ENCODE results near the gene MAN2B2.

MAN2B2 gene

DNA sequence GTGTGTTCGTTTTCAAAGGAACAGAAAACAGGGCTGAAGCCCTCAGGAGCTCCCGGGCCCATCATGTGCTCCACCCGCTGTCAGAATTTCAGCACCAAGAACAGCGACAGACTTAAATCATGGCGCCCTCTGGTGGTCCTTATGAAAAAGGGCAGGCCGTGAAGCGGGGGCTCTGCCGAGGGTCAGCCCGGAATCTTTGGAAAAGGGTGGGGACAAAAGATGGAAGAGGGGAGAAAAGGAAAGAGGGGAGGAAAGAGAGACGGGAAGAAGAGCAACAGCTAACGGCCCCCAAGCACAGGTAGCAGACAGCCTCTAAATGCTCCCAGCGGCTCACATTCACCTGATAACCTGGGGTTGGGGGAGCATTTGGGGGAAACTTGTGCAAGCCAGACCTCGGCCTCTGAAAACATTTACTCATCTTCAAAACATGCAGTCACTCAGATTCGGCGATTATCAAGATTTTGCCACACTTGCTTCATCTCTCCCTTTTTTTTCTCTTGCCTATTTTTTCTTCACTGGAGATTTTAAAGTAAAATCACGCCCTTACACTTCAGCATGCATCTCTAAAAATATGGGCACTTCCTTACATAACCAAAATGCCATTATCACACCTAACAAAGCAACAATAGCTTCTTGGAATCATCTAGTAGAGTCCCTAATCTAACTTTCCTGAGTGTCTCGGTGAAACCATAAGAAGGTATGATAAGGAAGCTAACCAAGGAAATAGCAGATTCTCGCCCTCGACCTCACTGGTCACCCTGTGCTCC is 28.1 kb upstream of the MAN2B2 start:
- peak; percentile 86 for DNase-seq (ENCODE audit: low spot score)

DNA sequence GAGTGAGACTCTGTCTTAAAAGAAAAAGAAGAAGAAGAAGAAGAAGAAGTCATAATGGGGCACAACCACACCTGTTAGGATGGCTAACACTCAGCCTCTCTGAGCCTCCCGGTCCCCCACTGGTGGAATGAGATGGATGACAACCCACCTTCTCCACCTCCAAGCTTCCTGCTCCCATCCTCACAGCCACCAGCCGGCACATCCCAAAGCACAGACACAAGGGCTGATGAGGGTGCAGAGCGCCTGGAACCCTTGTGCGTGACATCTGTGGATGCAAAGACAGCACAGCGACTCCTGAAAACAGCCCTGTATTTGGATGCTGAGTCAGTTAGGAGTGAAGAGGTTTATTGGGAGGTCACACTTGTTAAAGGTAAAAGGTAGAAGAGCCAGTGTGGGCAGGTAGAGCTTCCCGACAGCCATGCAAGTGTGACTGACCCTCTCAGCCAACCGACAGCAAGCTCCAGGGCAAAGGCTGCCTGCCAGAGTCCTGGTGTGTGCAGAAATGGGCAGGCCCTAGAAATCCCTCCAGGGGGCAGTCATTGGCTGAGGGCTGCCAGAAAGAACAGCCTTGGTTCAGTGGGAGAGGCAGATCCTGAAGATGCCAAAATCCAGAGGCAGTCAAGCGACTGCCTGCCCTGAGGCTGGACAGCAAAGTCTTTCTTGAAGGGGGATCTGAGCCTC is 26.6 kb upstream of the MAN2B2 start:
- DNase-seq (ENCODE audit: low spot score): no peak

DNA sequence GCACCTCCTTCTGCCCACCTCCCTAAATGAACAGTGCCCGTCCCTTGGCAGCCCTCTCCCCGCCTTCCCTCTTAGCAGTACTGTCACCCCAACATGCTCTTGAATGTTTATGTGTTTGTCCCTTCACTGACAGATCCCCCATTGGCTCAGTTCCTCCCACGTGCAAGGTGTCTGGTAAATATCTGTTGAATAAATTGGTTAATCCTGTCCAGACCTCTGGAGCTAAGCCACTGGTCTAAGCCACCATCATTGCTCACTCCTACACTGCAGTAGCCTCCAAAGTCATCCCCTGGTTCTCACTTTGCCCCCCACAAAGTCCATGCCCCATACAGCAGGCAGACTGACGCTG is 26.1 kb upstream of the MAN2B2 start:
- DNase-seq (ENCODE audit: low spot score): no peak

DNA sequence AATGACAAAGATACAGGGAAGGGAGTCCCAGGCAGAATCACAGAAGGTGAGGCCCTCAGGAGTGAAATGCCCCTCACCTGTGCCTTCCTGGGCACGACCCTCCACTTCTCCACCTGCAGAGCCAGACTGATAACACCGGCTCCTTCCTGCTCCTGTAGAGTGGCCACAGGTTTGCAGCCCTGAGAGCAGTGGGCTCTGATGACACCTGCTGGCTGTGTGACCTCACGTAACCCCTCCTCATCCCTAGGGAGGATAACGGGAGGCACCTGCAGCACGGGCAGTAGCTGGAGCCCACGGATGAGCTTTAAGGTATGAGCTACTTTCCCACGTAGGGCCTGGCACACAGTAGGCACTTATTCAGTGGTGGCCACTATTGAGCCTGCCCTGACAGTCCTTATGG is 25.5 kb upstream of the MAN2B2 start:
- DNase-seq (ENCODE audit: low spot score): no peak

DNA sequence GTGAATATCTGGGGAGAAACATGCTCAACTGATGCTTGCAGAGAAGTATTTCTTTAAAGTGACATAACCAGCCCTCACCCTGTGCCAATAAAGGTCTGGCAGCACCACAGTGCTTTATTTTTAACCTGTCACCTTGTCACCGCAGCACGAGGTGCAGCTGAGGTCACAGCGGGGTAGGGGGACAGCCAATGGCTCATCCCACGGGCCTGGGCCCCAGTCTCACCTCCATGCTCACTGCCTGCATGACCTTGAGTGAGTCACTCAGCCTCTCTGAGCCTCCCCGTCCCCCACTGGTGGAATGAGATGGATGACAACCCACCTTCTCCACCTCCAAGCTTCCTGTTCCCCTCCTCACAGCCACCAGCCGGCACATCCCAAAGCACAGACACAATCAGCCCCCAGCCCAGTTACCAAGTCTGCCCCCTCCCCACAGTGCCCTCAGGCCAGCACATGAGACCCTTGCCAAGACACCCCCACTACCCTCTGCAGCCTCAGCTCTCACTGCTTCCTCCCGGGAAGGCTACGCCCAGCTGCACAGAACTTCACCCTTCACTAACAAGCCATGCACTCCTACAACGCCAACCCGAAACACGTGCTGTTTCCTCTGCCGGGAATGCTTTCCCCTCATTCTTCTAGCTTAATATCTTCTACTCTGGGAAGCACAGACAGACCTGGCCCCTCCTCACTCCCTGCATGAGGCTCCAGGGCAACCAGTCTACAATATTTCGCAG is 24.9 kb upstream of the MAN2B2 start:
- DNase-seq (ENCODE audit: low spot score): no peak

DNA sequence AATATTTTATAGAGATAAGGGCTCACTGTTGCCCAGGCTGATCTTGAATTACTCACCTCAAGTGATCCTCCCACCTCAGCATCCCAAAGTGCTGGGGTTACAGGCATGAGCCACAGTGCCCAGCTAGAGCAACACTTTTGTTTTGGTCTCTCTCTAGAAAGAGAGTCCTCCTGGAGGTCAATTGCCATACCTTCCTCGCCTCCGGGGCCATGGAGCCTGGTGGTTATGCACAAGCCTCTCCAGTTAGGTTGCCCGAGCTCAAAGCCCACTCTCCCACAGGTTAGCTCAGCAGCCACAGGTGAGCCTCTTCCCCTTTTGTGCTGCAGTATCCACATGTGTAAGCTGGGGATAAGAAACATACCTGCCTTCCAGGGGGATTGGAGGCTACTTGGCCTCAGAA is 24.2 kb upstream of the MAN2B2 start:
- DNase-seq (ENCODE audit: low spot score): no peak

DNA sequence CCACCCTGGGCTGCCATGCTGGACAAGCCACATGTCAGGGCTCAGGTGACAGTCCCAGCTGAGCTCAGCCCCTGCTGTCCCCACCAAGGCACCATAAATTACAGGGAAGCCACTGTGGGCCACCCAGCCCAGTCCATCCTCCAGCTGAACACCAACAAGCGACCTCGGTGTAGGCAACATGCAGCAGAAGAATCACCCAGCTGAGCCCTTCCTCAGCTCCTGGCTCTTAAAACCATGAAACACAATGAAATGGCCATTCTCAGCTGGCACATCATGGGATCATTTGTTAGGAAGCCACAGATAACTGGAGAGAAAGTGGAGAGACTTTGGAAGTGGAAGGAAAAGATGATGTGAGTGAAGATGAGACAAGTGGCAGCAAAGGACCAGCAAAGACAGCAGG is 23.3 kb upstream of the MAN2B2 start:
- DNase-seq (ENCODE audit: low spot score): no peak

DNA sequence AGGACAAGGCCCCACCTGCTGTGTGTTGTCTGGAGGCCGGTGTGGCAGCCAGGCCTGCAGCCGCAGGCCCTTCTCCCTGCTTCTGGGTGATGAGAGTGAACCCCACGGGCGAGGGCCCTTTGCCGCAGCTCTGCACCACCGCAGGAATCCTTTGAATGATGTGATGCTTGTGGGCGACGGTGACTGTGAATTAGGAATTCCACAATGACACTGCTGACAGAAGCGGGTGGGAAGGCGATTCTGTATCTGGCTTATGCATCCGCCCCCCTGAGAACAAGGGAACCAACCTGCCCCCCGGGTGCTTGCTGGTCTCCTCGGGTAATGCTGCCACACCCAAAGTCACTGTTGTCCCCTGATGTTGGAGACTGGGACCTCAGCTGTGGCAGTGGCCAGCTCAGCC is 19.5 kb upstream of the MAN2B2 start:
- no peak for DNase-seq (ENCODE audit: low spot score)

DNA sequence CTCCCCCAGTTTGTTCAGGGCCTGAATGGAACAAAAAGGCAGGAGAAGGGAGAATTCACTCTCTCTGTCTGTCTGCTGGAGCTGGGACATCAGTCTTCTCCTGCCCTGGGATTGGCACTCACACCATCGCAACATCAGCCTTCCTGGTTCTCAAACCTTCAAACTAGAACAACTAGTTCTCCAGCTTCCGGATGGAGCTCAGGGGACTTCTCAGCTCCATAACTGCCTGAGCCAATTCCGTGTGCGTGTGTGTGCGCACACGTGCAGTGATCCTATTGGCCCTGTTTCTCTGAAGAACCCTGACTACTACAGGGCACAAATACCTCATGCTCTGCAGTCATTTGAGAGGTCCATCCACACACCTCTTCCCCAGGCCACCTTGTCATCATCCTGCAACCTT is 18.7 kb upstream of the MAN2B2 start:
- DNase-seq (ENCODE audit: low spot score): no peak

DNA sequence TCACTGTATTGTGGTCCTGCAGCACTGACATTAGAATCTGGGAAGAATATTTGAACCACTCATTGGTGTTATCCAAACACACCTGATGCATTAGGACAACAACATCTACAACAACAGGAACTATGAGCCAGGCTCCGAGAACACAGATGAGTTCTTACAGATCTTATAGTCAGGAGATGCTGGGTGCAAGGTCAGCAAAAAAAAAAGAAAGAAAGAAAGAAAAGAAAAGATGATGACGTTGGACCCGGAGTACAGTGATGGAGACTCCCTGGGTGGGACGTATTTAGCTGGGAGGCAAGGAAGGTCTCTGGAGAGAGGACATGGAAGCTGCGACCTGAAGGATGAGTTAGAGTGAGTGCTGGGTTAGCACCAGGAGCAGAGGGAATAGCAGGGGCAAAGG is 17.8 kb upstream of the MAN2B2 start:
- no peak for DNase-seq (ENCODE audit: low spot score)

DNA sequence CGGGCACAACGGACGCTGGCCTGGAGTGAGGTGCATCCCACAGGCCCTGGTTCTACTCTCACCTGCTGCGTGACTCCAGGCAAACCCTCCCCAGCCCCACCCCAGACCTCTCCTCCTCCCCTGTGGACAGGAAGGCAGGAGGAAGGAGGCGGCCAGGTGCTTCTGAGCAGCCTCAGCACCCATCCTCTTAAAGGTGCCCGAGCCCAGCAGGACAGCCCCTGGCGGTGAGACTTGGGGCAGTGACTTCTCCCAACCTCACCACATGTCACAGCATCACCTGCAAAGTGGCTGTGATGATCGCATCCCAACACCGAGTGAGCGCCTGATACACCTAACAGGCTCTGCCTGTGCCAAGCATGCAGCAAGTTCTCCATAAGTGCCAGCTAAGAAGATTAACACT is 17.1 kb upstream of the MAN2B2 start:
- no peak for DNase-seq (ENCODE audit: low spot score)

DNA sequence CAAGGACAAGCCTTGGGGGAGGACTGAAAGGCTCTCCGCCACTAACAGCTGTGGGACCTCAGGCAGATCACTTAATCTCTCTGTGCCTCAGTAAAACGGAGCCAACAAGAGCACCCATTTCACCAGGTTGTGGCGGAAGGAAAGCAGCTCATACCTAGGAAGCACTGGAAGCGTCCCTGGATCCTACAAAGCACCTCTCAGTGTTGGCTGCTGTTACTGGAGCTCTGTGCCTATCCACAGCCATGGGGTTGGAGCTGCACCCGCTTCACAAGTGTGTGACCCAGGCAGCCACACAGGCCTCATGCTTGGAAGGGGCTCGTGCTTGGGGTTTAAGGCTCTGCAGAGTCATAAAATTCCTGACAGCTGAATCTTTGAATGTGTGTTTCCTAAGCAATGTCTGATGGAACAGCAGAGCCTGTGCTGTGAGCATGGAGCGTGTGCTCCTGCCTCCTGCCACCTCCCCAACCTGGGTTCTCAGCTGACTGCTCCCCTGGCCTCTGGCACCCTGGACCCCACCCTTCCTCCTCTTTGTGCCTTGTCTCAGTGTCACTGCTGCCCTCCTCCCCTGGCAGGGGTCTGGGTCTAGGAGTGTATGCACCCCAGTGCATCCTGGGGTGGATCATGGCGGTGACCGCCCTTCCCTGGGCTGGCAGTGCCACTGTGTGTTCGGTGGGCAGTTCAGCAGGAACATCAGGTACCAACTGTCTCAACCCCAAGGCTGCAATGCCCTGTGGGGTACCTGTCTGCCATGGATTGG is 14.4 kb upstream of the MAN2B2 start:
- no peak for DNase-seq (ENCODE audit: low spot score)

DNA sequence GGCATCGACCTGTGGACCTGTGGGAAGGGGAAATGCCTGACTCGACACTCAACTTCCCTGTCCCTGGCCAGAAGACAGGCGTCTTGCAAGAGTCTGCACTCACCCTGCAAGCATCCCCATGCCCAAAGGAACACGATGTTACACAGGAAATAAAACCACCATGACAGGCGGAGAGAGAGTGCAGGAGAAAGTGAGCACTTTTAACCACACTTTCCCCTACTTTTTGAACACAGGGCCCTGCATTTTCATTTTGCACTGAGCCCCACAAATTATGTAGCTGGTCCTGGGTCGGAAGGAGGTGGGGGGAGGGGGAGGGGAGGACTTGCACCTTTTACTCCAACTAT is 13.8 kb upstream of the MAN2B2 start:
- no peak for DNase-seq (ENCODE audit: low spot score)

DNA sequence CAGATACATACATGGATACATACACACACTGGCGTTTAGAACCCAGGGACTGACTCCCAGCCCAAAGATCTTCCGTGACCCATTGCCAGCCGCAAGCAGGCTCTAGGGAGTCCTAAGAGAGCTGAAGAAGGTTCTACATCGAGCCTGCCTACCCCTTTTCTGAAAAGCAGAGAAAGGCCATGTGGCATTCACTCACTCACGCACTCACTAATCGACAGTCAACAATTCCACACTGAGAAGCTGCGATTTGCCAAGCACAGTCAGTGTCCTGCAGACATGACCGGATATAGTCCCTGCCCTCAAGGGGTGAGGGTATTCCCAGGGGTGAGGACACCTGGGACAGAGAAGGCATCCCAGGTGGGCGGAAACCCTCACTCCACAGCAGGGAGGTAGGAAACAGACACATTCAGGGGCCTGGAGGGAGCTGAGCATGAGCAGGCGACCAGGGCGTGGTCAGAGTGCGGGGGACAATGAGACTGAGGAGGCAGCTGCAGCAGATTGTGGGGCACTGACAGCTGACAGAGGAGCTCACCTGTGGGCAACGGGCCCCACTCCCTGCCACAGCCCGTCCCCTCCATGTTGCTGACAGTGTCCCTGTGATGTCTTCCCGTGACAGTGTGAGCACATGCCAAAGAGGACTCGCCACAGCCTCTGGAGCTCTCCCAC is 13.2 kb upstream of the MAN2B2 start:
- no peak for DNase-seq (ENCODE audit: low spot score)

DNA sequence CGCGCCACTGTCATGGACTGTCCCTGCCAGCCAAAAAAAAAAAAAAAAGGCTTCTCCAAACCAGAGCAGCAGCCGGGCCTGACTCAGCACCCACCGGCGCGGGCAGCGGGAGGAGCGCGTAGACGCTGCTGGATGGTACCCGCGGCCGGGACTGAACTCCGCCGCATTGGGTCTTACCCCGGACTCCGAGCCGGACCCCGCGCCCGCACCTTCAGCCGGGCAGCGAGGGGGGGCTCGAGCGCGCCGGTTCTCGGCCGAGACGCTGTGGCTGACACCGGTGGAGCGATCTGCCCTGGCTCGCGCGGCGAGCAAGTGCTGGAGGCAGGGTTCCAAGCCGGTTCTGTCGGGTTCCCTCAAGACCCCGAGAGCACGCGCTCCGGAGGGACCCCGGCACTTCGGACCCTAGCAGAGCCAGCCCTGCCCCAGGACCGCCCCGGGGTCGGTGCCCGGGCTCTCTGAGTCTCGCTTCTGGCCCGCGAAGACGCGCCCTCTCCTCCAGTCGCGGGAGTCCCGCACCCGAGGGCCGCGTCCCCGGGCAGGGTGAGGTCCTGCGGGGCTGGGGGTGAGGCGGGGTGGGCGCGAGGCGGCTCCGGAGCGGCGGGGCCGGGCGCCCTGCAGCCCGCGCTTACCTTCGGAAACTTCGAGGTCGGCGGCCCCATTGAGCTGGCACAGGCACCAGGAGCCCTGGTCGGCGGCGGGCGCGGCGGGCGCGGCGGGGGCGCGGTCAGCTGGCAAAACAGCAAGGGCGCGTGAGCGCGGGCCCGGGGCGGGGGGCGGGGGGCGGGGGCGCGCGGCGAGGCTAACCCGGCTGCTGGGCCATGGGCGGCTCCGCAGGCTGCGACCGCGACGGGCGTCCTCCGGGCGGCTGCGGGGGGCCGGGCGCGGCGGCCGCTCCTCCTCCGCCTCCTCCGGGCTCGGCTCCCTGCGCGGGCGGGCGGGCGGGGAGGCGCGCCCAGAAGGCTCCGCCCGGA is 11.8 kb upstream of the MAN2B2 start:
- DNase-seq (ENCODE audit: low spot score): no peak

DNA sequence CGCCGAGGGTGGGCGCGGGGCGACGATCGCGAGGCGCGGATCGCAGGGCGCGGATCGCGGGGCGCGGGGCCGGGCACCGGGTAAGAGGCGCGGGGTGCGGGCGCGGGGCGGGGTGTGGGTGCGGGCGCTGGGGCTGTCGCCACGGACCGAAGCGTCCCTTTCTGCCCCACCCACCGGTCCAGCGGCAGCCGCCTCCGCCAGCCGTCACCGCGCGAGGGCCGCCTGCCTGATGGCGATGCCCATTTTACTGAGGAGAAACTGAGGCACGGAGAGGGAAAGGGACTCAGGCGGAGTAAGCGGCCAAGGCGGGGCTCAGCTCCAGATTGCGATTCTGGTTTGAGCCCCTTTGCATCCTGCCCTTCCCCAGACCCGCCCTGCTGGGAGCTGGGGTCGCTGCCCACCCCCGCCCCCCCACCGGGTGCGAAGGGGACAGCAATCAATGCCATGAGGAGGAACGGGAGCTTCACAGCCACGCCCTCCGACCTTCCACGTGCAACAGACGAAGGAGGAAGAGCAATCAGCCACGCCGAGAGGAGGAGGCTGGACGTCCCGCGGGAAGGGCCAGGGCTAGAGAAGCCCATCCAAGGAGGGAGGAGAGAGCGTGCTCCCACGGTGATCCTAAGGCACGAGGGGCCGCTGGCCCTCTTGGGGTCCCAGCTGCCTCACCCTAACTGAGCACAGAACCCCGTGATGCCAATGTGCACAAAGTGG is 10.9 kb upstream of the MAN2B2 start:
- DNase-seq (ENCODE audit: low spot score): no peak

DNA sequence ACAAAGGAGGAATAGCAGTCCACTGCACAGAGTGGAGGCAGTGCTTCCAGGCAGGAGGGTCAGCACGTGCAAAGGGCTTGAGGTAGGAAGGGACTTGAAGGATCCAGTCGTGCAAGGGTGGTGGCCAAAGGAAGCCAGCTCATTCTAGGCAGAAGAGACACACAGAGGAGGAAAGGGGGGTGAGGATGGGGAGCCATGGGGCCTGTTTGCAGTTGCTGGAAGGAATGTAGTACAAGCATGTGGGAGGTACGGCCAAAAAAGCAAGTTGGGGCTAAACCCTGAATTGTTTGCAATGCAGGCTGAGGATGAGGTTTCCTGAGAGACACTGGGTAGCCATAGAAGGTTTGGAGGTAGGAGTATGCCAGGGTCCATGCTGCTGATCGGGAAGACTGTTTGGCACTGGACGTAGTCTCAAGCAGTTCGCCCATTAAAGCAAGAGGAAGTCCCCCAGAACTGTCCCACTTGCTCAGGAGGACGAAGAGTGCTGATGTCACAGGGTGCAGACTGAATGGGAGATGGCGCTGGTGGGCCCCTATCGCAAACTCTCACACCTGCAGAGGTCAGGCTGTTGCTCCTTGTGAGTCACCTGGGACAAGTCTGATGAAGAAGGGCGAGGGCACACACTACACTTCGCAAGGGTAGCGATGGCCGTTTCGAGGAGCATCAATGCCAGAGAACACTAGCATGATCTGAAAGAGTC is 9.1 kb upstream of the MAN2B2 start:
- DNase-seq (ENCODE audit: low spot score): no peak

DNA sequence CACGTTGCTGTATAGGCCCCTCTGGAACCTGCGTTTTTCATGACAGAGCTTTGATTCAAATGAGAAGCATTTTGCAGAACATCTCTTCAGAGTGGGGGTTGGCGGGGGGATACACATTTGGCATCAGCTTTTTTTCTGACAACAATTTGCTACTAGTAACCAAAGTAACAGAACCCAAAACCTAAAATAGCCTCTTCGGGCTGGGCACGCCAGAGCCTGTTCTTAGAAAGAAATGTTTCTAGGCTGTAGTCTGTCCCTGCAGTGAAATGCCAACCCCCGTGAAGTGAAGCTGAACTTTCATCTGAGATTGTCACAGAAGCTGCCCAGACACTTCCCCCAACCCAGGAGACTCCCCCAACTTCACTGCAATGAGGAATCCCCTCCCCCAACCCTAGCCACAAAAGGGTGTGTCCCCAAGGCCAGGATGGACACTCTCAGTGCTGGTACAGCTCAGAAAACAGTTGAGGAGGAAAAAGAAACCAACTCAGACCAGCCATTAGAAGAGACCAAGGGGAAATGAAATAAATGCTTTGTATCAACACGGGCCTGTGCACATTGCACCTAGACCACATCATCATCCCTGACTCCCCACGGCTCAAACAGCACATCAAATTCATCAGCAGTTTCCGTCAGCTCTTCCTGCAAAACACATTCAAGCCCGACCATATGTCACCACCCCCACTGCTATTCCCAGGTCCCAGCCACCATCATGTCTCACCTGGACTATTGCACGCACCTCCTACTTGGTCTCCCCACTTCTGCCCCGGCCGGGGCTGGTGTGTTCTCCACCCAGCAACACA is 8.4 kb upstream of the MAN2B2 start:
- DNase-seq (ENCODE audit: low spot score): no peak

DNA sequence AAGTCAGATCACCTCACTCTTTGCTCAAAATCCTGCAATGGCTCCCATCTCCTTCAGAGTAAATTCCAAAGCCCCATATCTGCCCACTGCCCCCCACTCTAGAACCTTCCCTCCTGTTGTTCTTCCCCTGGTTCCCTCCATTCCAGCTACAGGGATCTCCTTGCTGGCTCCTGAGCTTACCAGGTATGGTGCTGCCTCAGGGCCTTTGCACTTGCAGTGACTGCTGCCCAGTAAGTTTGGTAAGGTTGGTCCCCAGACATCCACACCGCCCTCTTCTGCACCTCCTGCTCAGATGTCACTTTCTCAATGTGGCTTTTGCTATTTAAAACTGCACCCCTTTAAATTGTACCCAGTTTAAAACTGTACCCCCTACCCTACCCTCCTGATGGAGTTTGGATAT is 7.8 kb upstream of the MAN2B2 start:
- DNase-seq (ENCODE audit: low spot score): no peak
